PC-3 (cell line): ENCODE results near the gene PTPN3. TPM values are rescaled to one million over a fixed set of nuclear protein-coding genes. Genes with fewer than 3 reads are reported as not detected.

Experiments
- ATAC-seq: fragments of 200-7000 bp; cut with Tn5 transposase; 2 replicates; pipeline ENCODE4 v1.9.1; 2020; ENCODE audit warnings: mild to moderate bottlenecking, moderate library complexity
- BruUV-seq: library from RNA; stranded (reverse); fragments of 400-500 nt; replicated peaks from 2 replicates; lab custom pipeline; 2021; lab: Mats Ljungman, UMichigan
- CTCF ChIA-PET: fragments of 300-600 bp; sonication (Branson Sonifier 250); formaldehyde crosslinking; loops from one replicate; lab custom pipeline; 2022; ENCODE audit warnings: antibody characterized with exemption; lab: Charles Lee
- POLR2A ChIA-PET: fragments of 300-600 bp; sonication (Branson Sonifier 250); formaldehyde crosslinking; loops from one replicate; lab custom pipeline; 2022; ENCODE audit warnings: antibody characterized with exemption; ENCODE audit not compliant: unreplicated experiment; lab: Charles Lee
- DNase-seq: peaks from one replicate; pipeline ENCODE4 v3.0.0-alpha.2; 2015
- H2AFZ ChIP-seq: fragments of 300-600 bp; sonication (generic); 2 replicates; pipeline ENCODE4 v1.6.0; 2016; ENCODE audit warnings: antibody characterized with exemption, low read length
- H3F3A ChIP-seq: fragments of 300-600 bp; sonication (generic); one replicate; pipeline ENCODE4 v1.6.0; 2017; ENCODE audit warnings: antibody characterized with exemption, low read length, control low read depth, mild to moderate bottlenecking; ENCODE audit not compliant: unreplicated experiment
- H3K27ac ChIP-seq: fragments of 300-600 bp; sonication (generic); 2 replicates; pipeline ENCODE4 v1.5.1; 2016; ENCODE audit warnings: mild to moderate bottlenecking, low read length
- H3K27me3 ChIP-seq: fragments of 300-600 bp; sonication (generic); 2 replicates; pipeline ENCODE4 v1.6.1; 2016; ENCODE audit warnings: low read length, mixed read lengths
- H3K36me3 ChIP-seq: fragments of 300-600 bp; sonication (generic); 2 replicates; pipeline ENCODE4 v1.6.1; 2016; ENCODE audit warnings: low read depth, mixed run types, low read length, mixed read lengths
- H3K4me1 ChIP-seq: fragments of 300-600 bp; sonication (generic); 2 replicates; pipeline ENCODE4 v1.5.1; 2016; ENCODE audit warnings: low read length; ENCODE audit not compliant: insufficient read depth
- H3K4me2 ChIP-seq: fragments of 300-600 bp; sonication (generic); 2 replicates; pipeline ENCODE4 v1.6.0; 2016; ENCODE audit warnings: low read length
- H3K4me3 ChIP-seq: fragments of 300-600 bp; sonication (generic); 2 replicates; pipeline ENCODE4 v1.5.1; 2016; ENCODE audit warnings: mild to moderate bottlenecking, low read length, mixed read lengths
- H3K79me2 ChIP-seq: fragments of 300-600 bp; sonication (generic); 2 replicates; pipeline ENCODE4 v1.6.1; 2017; ENCODE audit warnings: low read length, mixed read lengths
- H3K9ac ChIP-seq: fragments of 300-600 bp; sonication (generic); 2 replicates; pipeline ENCODE4 v1.6.0; 2016; ENCODE audit warnings: mild to moderate bottlenecking, low read length
- H3K9me2 ChIP-seq: fragments of 300-600 bp; sonication (generic); replicated peaks from 2 replicates; pipeline ENCODE4 v1.6.1; 2016; ENCODE audit warnings: mixed run types, low read length, mixed read lengths
- H3K9me3 ChIP-seq: fragments of 300-600 bp; sonication (generic); 2 replicates; pipeline ENCODE4 v1.6.1; 2016; ENCODE audit warnings: low read length, mixed read lengths
- H4K20me1 ChIP-seq: fragments of 300-600 bp; sonication (generic); 2 replicates; pipeline ENCODE4 v1.6.1; 2016; ENCODE audit warnings: low read length, mixed read lengths
- EZH2 ChIP-seq: fragments of 300-600 bp; sonication (generic); IDR thresholded peaks from one replicate; pipeline ENCODE4 v1.6.1; 2017; ENCODE audit warnings: antibody characterized with exemption, mild to moderate bottlenecking, low read length; ENCODE audit not compliant: unreplicated experiment
- EZH2phosphoT487 ChIP-seq: fragments of 300-600 bp; sonication (generic); IDR thresholded peaks from 2 replicates; pipeline ENCODE4 v1.6.1; 2018; ENCODE audit warnings: mild to moderate bottlenecking, antibody characterized with exemption, low read length, borderline replicate concordance
- intact Hi-C: fragments of 100-400 bp; cut with micrococcal nuclease; formaldehyde crosslinking; loops from 2 replicates; pipeline ENCODE4 v1.9.0; 2023
- total RNA-seq: library from RNA; depleted of rRNA; stranded (reverse); fragments of >200 nt; gene quantifications from 2 replicates; pipeline ENCODE4 v1.2.3, GENCODE V29; 2014
- TF ChIP-seq, protein P1 (sequence below): fragments of 300-600 bp; sonication (generic); conservative IDR thresholded peaks from 2 replicates; pipeline ENCODE4 v1.5.1; 2017; ENCODE audit warnings: antibody characterized with exemption, low read depth, mild to moderate bottlenecking, low read length

The PTPN3 gene
- total RNA-seq, 1 experiment from 2014 or later = 8.4 TPM

DNA sequence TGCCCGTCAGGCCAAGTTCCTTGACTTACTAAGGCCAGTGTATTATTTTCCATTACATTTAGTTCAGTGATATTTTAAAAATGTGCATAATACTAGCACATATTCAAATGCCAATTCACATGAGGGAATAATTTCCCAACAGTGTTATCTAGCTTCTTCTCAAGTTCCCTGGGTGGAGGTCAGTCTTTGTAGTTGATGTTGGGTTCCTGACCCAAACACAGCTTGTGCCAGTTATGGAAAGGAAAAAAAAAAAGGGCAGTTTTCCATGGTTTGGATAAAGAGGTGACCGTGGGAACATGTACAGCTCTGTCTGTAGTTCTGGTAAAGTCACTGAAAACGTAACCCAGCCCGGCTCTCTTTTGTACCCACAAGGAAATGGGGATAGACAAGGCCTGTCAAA is 11.5 kb upstream of the PTPN3 start:
- no peak overlapping the region for H3K9ac ChIP-seq
- ATAC-seq (no peak), DNase-seq (no peak)
- H4K20me1 ChIP-seq = no peaks in the 10 kb centered on the region
- H3K4me1 ChIP-seq = peaks cover 19% of the 10 kb centered on the region
- ChIA-PET CTCF (no interaction called here), POLR2A (no interaction called here)
- no peak overlapping the region for H2AFZ ChIP-seq
- no peaks in the 10 kb centered on the region for H3F3A ChIP-seq
- H3K36me3 ChIP-seq = no peaks in the 10 kb centered on the region
- intact Hi-C loops = no loop called here
- H3K9me2 ChIP-seq = no peaks in the 10 kb centered on the region
- H3K4me2 ChIP-seq = no peak overlapping the region
- H3K4me3 ChIP-seq = no peak overlapping the region
- no peak overlapping the region for H3K27ac ChIP-seq
- no TSS peak for BruUV-seq
- no peaks in the 10 kb centered on the region for H3K9me3 ChIP-seq
- H3K79me2 ChIP-seq = no peaks in the 10 kb centered on the region
- TF ChIP-seq, protein P1, sequence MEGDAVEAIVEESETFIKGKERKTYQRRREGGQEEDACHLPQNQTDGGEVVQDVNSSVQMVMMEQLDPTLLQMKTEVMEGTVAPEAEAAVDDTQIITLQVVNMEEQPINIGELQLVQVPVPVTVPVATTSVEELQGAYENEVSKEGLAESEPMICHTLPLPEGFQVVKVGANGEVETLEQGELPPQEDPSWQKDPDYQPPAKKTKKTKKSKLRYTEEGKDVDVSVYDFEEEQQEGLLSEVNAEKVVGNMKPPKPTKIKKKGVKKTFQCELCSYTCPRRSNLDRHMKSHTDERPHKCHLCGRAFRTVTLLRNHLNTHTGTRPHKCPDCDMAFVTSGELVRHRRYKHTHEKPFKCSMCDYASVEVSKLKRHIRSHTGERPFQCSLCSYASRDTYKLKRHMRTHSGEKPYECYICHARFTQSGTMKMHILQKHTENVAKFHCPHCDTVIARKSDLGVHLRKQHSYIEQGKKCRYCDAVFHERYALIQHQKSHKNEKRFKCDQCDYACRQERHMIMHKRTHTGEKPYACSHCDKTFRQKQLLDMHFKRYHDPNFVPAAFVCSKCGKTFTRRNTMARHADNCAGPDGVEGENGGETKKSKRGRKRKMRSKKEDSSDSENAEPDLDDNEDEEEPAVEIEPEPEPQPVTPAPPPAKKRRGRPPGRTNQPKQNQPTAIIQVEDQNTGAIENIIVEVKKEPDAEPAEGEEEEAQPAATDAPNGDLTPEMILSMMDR = no peak
- TF ChIP-seq EZH2 = no peak
- no peak for TF ChIP-seq EZH2phosphoT487
- no peaks in the 10 kb centered on the region for H3K27me3 ChIP-seq

DNA sequence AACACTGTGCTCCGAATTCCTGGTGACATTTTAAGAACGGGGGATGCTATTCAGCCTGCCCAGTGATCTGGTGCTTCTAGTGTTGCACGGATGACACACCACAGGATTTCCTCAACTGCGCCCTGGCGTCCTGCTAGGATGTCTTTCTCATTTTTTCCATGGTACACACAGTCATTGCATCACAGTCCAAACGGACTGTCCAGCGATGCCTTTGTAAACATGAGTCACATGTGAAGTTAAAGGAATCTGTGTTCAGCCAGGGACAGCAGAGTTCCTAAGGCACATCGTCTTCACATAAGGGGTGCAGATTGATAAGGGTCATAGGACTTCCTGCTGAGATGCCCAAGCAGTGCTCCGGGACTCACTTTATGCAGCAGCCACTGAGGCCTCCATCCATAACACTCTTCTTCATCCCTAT is 9.3 kb upstream of the PTPN3 start:
- POLR2A ChIA-PET = no interaction called here
- H3K27ac ChIP-seq = no peak overlapping the region
- peak; percentile 93 for ATAC-seq

DNA sequence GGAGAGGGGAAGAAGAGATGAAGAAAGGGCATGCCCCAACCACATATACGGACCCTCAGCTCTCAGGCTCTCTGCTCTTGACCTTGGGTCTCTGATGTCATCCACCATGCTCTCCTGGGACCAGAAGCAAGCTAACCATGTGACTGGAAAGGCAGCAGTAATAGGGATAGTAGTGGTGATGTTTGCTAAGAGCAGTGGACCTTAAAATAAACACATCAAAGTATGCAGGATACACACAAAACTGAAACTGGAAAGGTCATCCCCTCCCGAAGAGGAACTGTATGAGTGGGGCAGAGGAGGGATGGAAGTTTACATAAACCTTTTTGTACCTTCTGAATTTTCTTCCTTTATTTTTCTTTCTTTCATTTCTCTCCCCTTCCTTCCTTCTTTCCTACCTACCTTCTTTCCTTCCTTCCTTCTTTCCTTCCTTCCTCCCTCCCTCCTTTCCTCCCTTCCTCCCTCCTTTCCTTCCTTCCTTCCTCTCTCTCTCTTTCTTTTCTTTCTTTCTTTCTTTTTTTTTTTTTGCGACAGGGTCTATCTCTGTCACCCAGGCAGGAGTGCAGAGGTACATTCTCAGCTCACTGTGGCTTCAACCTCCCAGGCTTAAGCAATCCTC is 8.1 kb upstream of the PTPN3 start:
- ChIA-PET CTCF (no interaction called here), POLR2A (no interaction called here)
- Histone ChIP-seq H3K4me2 (no peak overlapping the region; the same call in 1 of the 2 replicates), H4K20me1 (no peaks in the 10 kb centered on the region), H3K9ac (no peak overlapping the region), H3F3A (no peaks in the 10 kb centered on the region), H3K27ac (no peak overlapping the region), H3K9me2 (no peaks in the 10 kb centered on the region), H3K79me2 (no peaks in the 10 kb centered on the region), H2AFZ (no peak overlapping the region), H3K27me3 (no peaks in the 10 kb centered on the region), H3K4me3 (no peak overlapping the region), H3K36me3 (no peaks in the 10 kb centered on the region), H3K9me3 (no peaks in the 10 kb centered on the region), H3K4me1 (peaks cover 19% of the 10 kb centered on the region)
- TF ChIP-seq EZH2phosphoT487 = no peak
- TF ChIP-seq EZH2 = no peak
- TF ChIP-seq, protein P1 = no peak
- ATAC-seq (peak; percentile 60), DNase-seq (peak; percentile 15)
- no TSS peak for BruUV-seq
- intact Hi-C loops = no loop called here

More for the DNA sequence above, 9.3 kb upstream of the PTPN3 start:
- no peaks in the 10 kb centered on the region for H4K20me1 ChIP-seq
- no peaks in the 10 kb centered on the region for H3K9me3 ChIP-seq
- DNase-seq = peak; percentile 81
- H3K4me3 ChIP-seq = no peak overlapping the region
- no peaks in the 10 kb centered on the region for H3F3A ChIP-seq
- peak overlapping the region; percentile 6 for H3K4me2 ChIP-seq
- no peaks in the 10 kb centered on the region for H3K79me2 ChIP-seq
- intact Hi-C loops = no loop called here
- H3K36me3 ChIP-seq = no peaks in the 10 kb centered on the region
- H3K27me3 ChIP-seq = no peaks in the 10 kb centered on the region
- TF ChIP-seq EZH2 (no peak), EZH2phosphoT487 (no peak)
- TF ChIP-seq, protein P1 = no peak
- H3K9ac ChIP-seq = no peak overlapping the region
- H2AFZ ChIP-seq = no peak overlapping the region
- H3K4me1 ChIP-seq = peaks cover 19% of the 10 kb centered on the region
- no TSS peak for BruUV-seq
- CTCF ChIA-PET = no interaction called here
- H3K9me2 ChIP-seq = no peaks in the 10 kb centered on the region
